C4-2B (cell line): ENCODE measurements around the gene ZNF80.

Source experiments
- CTCF ChIP-seq: fragments of 450-650 bp; conservative IDR thresholded peaks from 2 replicates; pipeline ENCODE4 v1.5.1; 2017; ENCODE audit warnings: mild to moderate bottlenecking
- ZFX ChIP-seq: fragments of 450-650 bp; IDR thresholded peaks from 2 replicates; pipeline ENCODE4 v1.6.1; 2017

GRCh38 chr3:114219741-114220140, 17.6 kb downstream of the ZNF80 start:
- TF ChIP-seq CTCF (no peak), ZFX (no peak)
